ENCODE measurements around the gene MCC. TPM values are rescaled to one million over a fixed set of nuclear protein-coding genes. Genes with fewer than 3 reads are reported as not detected.

MCC gene
- polyA plus RNA-seq, 2 of the 4 experiments (the other 2 are of a cell fraction) = 0.09 to 0.10 TPM

- POLR2A ChIA-PET = no interaction called here
- FAIRE-seq (no peak), ATAC-seq (no peak), DNase-seq (ENCODE audit: low read depth in 1 of 2, low spot score in 1 of 2) (no peak)
- Histone ChIP-seq H3K4me2 (no peak overlapping the region), H3K9me3 (no peaks in the 10 kb centered on the region), H3K4me3 (no peak overlapping the region), H3K4me1 (peaks cover 4% of the 10 kb centered on the region; the same call in 2 of the 3 replicates), H3K27ac (no peak overlapping the region)
- TF ChIP-seq RCOR1 (IDR thresholded peaks at IDR 0.05; ENCODE audit: low read depth, low read length) (no peak), BCL3 (IDR thresholded peaks at IDR 0.05) (no peak), GATA3 (IDR thresholded peaks at IDR 0.05; ENCODE audit: borderline replicate concordance) (no peak), CHD4 (IDR thresholded peaks at IDR 0.05; ENCODE audit: borderline replicate concordance) (no peak), PHF8 (IDR thresholded peaks at IDR 0.05; ENCODE audit: borderline replicate concordance, low read depth) (no peak), MYC (IDR thresholded peaks at IDR 0.05; ENCODE audit: borderline replicate concordance, low read length) (no peak), FOSB (CRISPR knock-in tag; IDR thresholded peaks at IDR 0.05) (no peak), TP53 (CRISPR knock-in tag; IDR thresholded peaks at IDR 0.05) (no peak)
- CTCF ChIA-PET = interaction anchor here (0.8 kb wide), 1 partner anchor 26 kb away, joined by 3 read pairs; no protein-coding TSS in a partner anchor
Observed at GRCh38 chr5:113520429-113520828, 32.2 kb upstream of the MCC start.

GRCh38 chr5:113519412-113519811 lies 31.2 kb upstream of the MCC start:
- CTCF ChIA-PET = no interaction called here
- H3K4me2 ChIP-seq = no peak overlapping the region
- TF ChIP-seq CBX8 (IDR thresholded peaks at IDR 0.05) = no peak
- WGBS (ENCODE audit: missing lambda C conversion rate) = 62% methylated on average over 2 of the region's 2 CpGs
- no peak for DNase-seq (ENCODE audit: low read depth in 1 of 2, low spot score in 1 of 2)
- POLR2A ChIA-PET = no interaction called here
- peaks cover 13% of the 10 kb centered on the region; the same call in 2 of the 3 replicates for H3K4me1 ChIP-seq
- H3K9me3 ChIP-seq = no peaks in the 10 kb centered on the region
- ATAC-seq = no peak
- H3K27ac ChIP-seq = no peak overlapping the region
- no peak overlapping the region for H3K4me3 ChIP-seq
- no peak for FAIRE-seq

- no peak overlapping the region for H3K27ac ChIP-seq
- H3K4me1 ChIP-seq = peaks cover 13% of the 10 kb centered on the region; the same call in 2 of the 3 replicates
- CTCF ChIA-PET = no interaction called here
- 97% methylated on average over 4 of the region's 4 CpGs for WGBS (ENCODE audit: missing lambda C conversion rate)
- POLR2A ChIA-PET = no interaction called here
- TF ChIP-seq ZC3H11A (IDR thresholded peaks at IDR 0.05) (no peak), BCL3 (IDR thresholded peaks at IDR 0.05) (no peak), RCOR1 (IDR thresholded peaks at IDR 0.05; ENCODE audit: low read depth, low read length) (no peak), MAX (IDR thresholded peaks at IDR 0.05) (no peak), PBX3 (IDR thresholded peaks at IDR 0.05) (no peak), ATOH8 (CRISPR knock-in tag; IDR thresholded peaks at IDR 0.05; ENCODE audit: low read depth) (no peak)
- DNase-seq (ENCODE audit: low read depth in 1 of 2, low spot score in 1 of 2) (no peak), FAIRE-seq (no peak), ATAC-seq (no peak)
- H3K9me3 ChIP-seq = no peaks in the 10 kb centered on the region
- H3K4me3 ChIP-seq = no peak overlapping the region
- no peak overlapping the region for H3K4me2 ChIP-seq
Observed at GRCh38 chr5:113518884-113519283, 30.6 kb upstream of the MCC start.

GRCh38 chr5:113514289-113514635 lies 26.0 kb upstream of the MCC start:
- WGBS (ENCODE audit: missing lambda C conversion rate) = 6% methylated on average over 9 of the region's 9 CpGs
- ChIA-PET POLR2A (interaction anchor here (1.2 to 1.8 kb wide), 2 partner anchors 26 to 518 kb away, joined by 3 to 6 read pairs; partner anchors contain the start of gene MCC), CTCF (interaction anchor here (0.8 to 2.3 kb wide), 8 partner anchors 9 to 527 kb away, joined by 3 to 16 read pairs (median 4); no protein-coding TSS in a partner anchor)
- DNase-seq (ENCODE audit: low read depth in 1 of 2, low spot score in 1 of 2) = no peak
- H3K4me1 ChIP-seq = peaks cover 13% of the 10 kb centered on the region; the same call in 2 of the 3 replicates
- H3K9me3 ChIP-seq = no peaks in the 10 kb centered on the region
- peak; percentile 10 to 13; a peak in 1 of 6 replicates for ATAC-seq
- H3K4me2 ChIP-seq = peak overlapping the region; percentile 77
- H3K27ac ChIP-seq = peak overlapping the region; percentile 89 to 94
- no peak for FAIRE-seq
- H3K4me3 ChIP-seq = peak overlapping the region; percentile 77
- TF ChIP-seq GATA3 (IDR thresholded peaks at IDR 0.05; ENCODE audit: borderline replicate concordance) (no peak), PBX3 (IDR thresholded peaks at IDR 0.05) (no peak), ELK1 (IDR thresholded peaks at IDR 0.05; ENCODE audit: low read depth, low read length) (no peak), HDAC2 (IDR thresholded peaks at IDR 0.05) (no peak), CEBPB (IDR thresholded peaks at IDR 0.05) (no peak), HOXB13 (CRISPR knock-in tag; IDR thresholded peaks at IDR 0.05; ENCODE audit: low read depth) (no peak), JUN (IDR thresholded peaks at IDR 0.05) (no peak), CHD4 (IDR thresholded peaks at IDR 0.05; ENCODE audit: borderline replicate concordance) (no peak), HMGXB4 (CRISPR knock-in tag; IDR thresholded peaks at IDR 0.05; ENCODE audit: borderline replicate concordance) (no peak), RCOR1 (IDR thresholded peaks at IDR 0.05; ENCODE audit: low read depth, low read length) (no peak), CBX2 (IDR thresholded peaks at IDR 0.05; ENCODE audit: borderline replicate concordance, low read depth) (no peak)

Measured in A549 (cell line).